HL-60 (cell line): Measurements from ENCODE around the gene CTNND2.

ENCODE experiments used
- DNase-seq, 2 experiments: peaks; one replicate each; pipeline ENCODE4 v3.0.0-alpha.2; 2010 to 2020; ENCODE audit warnings: low read depth in 1 of 2, low spot score in 1 of 2
- H3K27ac ChIP-seq: fragments of 250-450 bp; sonication (Bioruptor Pico); replicated peaks from 2 replicates; pipeline ENCODE4 v1.5.1; 2020; ENCODE audit warnings: mild to moderate bottlenecking, moderate library complexity
- H3K27me3 ChIP-seq: fragments of 250-450 bp; sonication (Bioruptor Pico); 2 replicates; pipeline ENCODE4 v1.5.1; 2021; ENCODE audit warnings: mild to moderate bottlenecking, moderate library complexity; ENCODE audit not compliant: insufficient read depth, poor library complexity, severe bottlenecking
- H3K4me3 ChIP-seq: replicated peaks from 2 replicates; pipeline ENCODE4 v1.5.1; 2011; ENCODE audit warnings: mild to moderate bottlenecking, control low read depth, low read length; ENCODE audit not compliant: insufficient read depth
- GABPA ChIP-seq: IDR thresholded peaks from 2 replicates; pipeline ENCODE4 v1.6.1; 2012; ENCODE audit warnings: low read depth
- POLR2AphosphoS5 ChIP-seq: IDR thresholded peaks from 2 replicates; pipeline ENCODE4 v1.6.1; 2012; ENCODE audit warnings: low read depth
- SPI1 ChIP-seq: IDR thresholded peaks from 2 replicates; pipeline ENCODE4 v1.6.1; 2012; ENCODE audit warnings: low read depth, mild to moderate bottlenecking, borderline replicate concordance
- TF ChIP-seq, protein P1 (sequence below): IDR thresholded peaks from one replicate; pipeline ENCODE4 v1.5.1; 2011; ENCODE audit warnings: low read length, control low read depth, inconsistent platforms; ENCODE audit not compliant: insufficient read depth
- TF ChIP-seq, protein P2 (sequence below): IDR thresholded peaks from 2 replicates; pipeline ENCODE4 v1.6.1; 2012; ENCODE audit warnings: low read depth; ENCODE audit not compliant: insufficient replicate concordance

Gene CTNND2

DNA sequence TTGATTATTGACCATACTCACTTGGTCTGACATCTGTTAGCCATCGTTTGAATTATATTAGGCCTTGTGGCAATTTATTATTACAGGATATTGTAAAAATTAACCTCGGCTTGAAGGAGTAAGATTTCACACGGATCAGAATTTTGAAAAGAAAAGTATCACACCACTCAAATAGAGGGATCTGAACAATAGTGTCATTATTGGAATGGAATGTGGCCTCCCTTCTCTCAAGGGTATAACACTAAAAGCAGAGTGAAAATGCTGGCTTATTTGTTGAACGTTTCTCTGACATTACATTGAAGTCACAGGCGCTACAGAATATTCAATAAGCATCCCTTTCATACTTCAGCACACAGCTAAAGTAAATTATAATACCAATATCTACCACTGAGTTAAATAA is 509.3 kb downstream of the CTNND2 start:
- no peak overlapping the region for H3K27ac ChIP-seq
- no peak overlapping the region for H3K4me3 ChIP-seq
- no peaks in the 10 kb centered on the region for H3K27me3 ChIP-seq
- TF ChIP-seq POLR2AphosphoS5 = no peak
- TF ChIP-seq, protein P1, sequence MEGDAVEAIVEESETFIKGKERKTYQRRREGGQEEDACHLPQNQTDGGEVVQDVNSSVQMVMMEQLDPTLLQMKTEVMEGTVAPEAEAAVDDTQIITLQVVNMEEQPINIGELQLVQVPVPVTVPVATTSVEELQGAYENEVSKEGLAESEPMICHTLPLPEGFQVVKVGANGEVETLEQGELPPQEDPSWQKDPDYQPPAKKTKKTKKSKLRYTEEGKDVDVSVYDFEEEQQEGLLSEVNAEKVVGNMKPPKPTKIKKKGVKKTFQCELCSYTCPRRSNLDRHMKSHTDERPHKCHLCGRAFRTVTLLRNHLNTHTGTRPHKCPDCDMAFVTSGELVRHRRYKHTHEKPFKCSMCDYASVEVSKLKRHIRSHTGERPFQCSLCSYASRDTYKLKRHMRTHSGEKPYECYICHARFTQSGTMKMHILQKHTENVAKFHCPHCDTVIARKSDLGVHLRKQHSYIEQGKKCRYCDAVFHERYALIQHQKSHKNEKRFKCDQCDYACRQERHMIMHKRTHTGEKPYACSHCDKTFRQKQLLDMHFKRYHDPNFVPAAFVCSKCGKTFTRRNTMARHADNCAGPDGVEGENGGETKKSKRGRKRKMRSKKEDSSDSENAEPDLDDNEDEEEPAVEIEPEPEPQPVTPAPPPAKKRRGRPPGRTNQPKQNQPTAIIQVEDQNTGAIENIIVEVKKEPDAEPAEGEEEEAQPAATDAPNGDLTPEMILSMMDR = no peak
- TF ChIP-seq, protein P2, sequence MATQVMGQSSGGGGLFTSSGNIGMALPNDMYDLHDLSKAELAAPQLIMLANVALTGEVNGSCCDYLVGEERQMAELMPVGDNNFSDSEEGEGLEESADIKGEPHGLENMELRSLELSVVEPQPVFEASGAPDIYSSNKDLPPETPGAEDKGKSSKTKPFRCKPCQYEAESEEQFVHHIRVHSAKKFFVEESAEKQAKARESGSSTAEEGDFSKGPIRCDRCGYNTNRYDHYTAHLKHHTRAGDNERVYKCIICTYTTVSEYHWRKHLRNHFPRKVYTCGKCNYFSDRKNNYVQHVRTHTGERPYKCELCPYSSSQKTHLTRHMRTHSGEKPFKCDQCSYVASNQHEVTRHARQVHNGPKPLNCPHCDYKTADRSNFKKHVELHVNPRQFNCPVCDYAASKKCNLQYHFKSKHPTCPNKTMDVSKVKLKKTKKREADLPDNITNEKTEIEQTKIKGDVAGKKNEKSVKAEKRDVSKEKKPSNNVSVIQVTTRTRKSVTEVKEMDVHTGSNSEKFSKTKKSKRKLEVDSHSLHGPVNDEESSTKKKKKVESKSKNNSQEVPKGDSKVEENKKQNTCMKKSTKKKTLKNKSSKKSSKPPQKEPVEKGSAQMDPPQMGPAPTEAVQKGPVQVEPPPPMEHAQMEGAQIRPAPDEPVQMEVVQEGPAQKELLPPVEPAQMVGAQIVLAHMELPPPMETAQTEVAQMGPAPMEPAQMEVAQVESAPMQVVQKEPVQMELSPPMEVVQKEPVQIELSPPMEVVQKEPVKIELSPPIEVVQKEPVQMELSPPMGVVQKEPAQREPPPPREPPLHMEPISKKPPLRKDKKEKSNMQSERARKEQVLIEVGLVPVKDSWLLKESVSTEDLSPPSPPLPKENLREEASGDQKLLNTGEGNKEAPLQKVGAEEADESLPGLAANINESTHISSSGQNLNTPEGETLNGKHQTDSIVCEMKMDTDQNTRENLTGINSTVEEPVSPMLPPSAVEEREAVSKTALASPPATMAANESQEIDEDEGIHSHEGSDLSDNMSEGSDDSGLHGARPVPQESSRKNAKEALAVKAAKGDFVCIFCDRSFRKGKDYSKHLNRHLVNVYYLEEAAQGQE = no peak
- TF ChIP-seq GABPA = no peak
- TF ChIP-seq SPI1 = no peak
- no peak for DNase-seq

DNA sequence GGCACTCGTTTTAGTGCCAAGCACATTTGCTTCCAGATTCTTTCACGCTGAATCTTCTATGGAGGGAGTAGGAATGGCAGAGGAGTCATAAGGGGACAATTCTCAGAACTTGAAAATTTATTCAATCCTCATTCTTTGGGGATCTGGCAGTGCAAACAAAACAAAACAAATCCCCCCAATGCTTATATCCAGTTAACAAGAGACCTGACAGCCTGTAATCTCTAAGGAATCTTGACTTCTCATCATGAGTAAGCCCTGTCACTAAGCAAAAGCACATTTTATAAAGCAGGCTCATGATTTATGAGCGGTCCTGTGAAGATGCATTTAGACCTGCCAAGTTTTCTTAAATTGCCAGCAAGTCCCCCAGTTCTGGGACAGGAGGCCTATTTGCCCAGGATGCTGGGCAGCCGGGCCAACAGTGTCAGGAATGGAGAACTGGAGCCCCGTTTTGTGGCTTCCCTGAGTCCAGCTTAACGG is 513.9 kb downstream of the CTNND2 start:
- Histone ChIP-seq H3K4me3 (no peak overlapping the region), H3K27ac (no peak overlapping the region), H3K27me3 (peaks cover 13% of the 10 kb centered on the region)
- DNase-seq = no peak
- TF ChIP-seq, protein P2 = no peak
- TF ChIP-seq GABPA (no peak), POLR2AphosphoS5 (no peak), SPI1 (no peak)
- TF ChIP-seq, protein P1 = no peak

- H3K4me3 ChIP-seq = no peak overlapping the region
- peaks cover 29% of the 10 kb centered on the region for H3K27me3 ChIP-seq
- TF ChIP-seq SPI1 (no peak), POLR2AphosphoS5 (no peak), GABPA (no peak)
- TF ChIP-seq, protein P2 = no peak
- TF ChIP-seq, protein P1 = no peak
- DNase-seq = no peak
- H3K27ac ChIP-seq = no peak overlapping the region
These were observed 516.9 kb downstream of the CTNND2 start for GRCh38 chr5:11387382-11387781.
